Astrocyte (in vitro differentiated cells and primary cell): Measurements from ENCODE around the gene MAMLD1.

Source experiments
- CTCF ChIP-seq: IDR thresholded peaks from 2 replicates; pipeline ENCODE4 v1.5.1; 2011; ENCODE audit warnings: low read depth, mild to moderate bottlenecking, inconsistent platforms, low read length, moderate library complexity; ENCODE audit not compliant: insufficient read depth
- EZH2 ChIP-seq: IDR thresholded peaks from 2 replicates; pipeline ENCODE4 v1.6.1; 2012; ENCODE audit warnings: mild to moderate bottlenecking, low read length, inconsistent platforms; ENCODE audit not compliant: insufficient read depth

GRCh38 chrX:150502091-150502490, 139.0 kb downstream of the MAMLD1 start:
- TF ChIP-seq CTCF (no peak), EZH2 (no peak)
